Panc1 (cell line): ENCODE results near the gene HELZ. TPM values are rescaled to one million over a fixed set of nuclear protein-coding genes. Genes with fewer than 3 reads are reported as not detected.
"Not testable (repeated sequence)": the region's sequence is repeated elsewhere in the genome, so short reads cannot be mapped to it uniquely, and the experiment has no call there.

Experiments used
- ATAC-seq: fragments of 200-7000 bp; cut with Tn5 transposase; 2 replicates; pipeline ENCODE4 v1.9.1; 2020; ENCODE audit warnings: mild to moderate bottlenecking, moderate library complexity
- BruUV-seq: library from RNA; stranded (reverse); fragments of 400-500 nt; replicated peaks from 2 replicates; lab custom pipeline; 2021; lab: Mats Ljungman, UMichigan
- CTCF ChIA-PET: fragments of 300-600 bp; sonication (Branson Sonifier 250); formaldehyde crosslinking; loops from one replicate; lab custom pipeline; 2022; ENCODE audit warnings: antibody characterized with exemption; lab: Charles Lee
- POLR2A ChIA-PET: fragments of 300-600 bp; sonication (Branson Sonifier 250); formaldehyde crosslinking; loops from one replicate; lab custom pipeline; 2022; ENCODE audit warnings: antibody characterized with exemption; lab: Charles Lee
- DNase-seq: peaks from one replicate; pipeline ENCODE4 v3.0.0-alpha.2; 2010; ENCODE audit warnings: low read depth, low spot score
- H3K27ac ChIP-seq: 2 replicates; pipeline ENCODE4 v1.5.1; 2011; ENCODE audit warnings: mild to moderate bottlenecking, low read length, inconsistent platforms
- H3K27me3 ChIP-seq: fragments of 200-500 bp; sonication (Bioruptor generic); 2 replicates; pipeline ENCODE4 v1.6.0; 2014; ENCODE audit warnings: low read length, inconsistent platforms; ENCODE audit not compliant: control insufficient read depth, insufficient read depth
- H3K36me3 ChIP-seq: fragments of 200-500 bp; sonication (Bioruptor generic); 2 replicates; pipeline ENCODE4 v1.5.1; 2014; ENCODE audit warnings: inconsistent platforms, mild to moderate bottlenecking, low read length, moderate library complexity; ENCODE audit not compliant: control insufficient read depth, insufficient read depth
- H3K4me1 ChIP-seq: 2 replicates; pipeline ENCODE4 v1.5.1; 2011; ENCODE audit warnings: inconsistent platforms, mild to moderate bottlenecking, low read length, moderate library complexity; ENCODE audit not compliant: control insufficient read depth, insufficient read depth
- H3K4me3 ChIP-seq, 2 experiments: 2 replicates each; pipeline ENCODE4 v1.5.1; 2011 to 2012; ENCODE audit warnings: low read depth in 2 of 2, low read length in 2 of 2, mild to moderate bottlenecking in 2 of 2, inconsistent platforms in 1 of 2, moderate library complexity in 1 of 2
- H3K9me3 ChIP-seq: fragments of 200-500 bp; sonication (Bioruptor generic); 2 replicates; pipeline ENCODE4 v1.5.1; 2014; ENCODE audit warnings: low read depth, mild to moderate bottlenecking, inconsistent platforms, low read length, moderate library complexity; ENCODE audit not compliant: control insufficient read depth, insufficient read depth
- CTCF ChIP-seq: fragments of 450-650 bp; IDR thresholded peaks from 2 replicates; pipeline ENCODE4 v1.5.1; 2017; ENCODE audit warnings: mild to moderate bottlenecking
- POLR2AphosphoS5 ChIP-seq: IDR thresholded peaks from 2 replicates; pipeline ENCODE4 v1.6.1; 2012; ENCODE audit warnings: mild to moderate bottlenecking, low read depth, low read length, moderate library complexity
- REST ChIP-seq, 2 experiments: IDR thresholded peaks; 2 replicates each; pipeline ENCODE4 v1.6.1; 2011 to 2012; ENCODE audit warnings: low read depth in 2 of 2, control low read depth in 1 of 2, low read length in 1 of 2, mild to moderate bottlenecking in 1 of 2, moderate library complexity in 1 of 2; ENCODE audit not compliant: insufficient read depth in 1 of 2
- SIN3A ChIP-seq: IDR thresholded peaks from 2 replicates; pipeline ENCODE4 v1.6.1; 2012; ENCODE audit warnings: low read depth, mild to moderate bottlenecking, low read length, moderate library complexity, borderline replicate concordance; ENCODE audit not compliant: insufficient read depth
- TCF7L2 ChIP-seq: IDR thresholded peaks from 2 replicates; pipeline ENCODE4 v1.6.1; 2011; ENCODE audit warnings: mild to moderate bottlenecking, low read depth, low read length, inconsistent platforms
- in situ Hi-C: cut with HindIII; loops from 2 replicates; pipeline ENCODE4 v1.10.0; 2016; ENCODE audit warnings: low sequenced_read_pairs, low pct_unique_long_range_greater_than_20kb
- intact Hi-C: fragments of 100-400 bp; cut with micrococcal nuclease; formaldehyde crosslinking; loops from one replicate; pipeline ENCODE4 v1.10.0; 2022; ENCODE audit not compliant: unreplicated experiment
- total RNA-seq: library from RNA; stranded (reverse); gene quantifications from one replicate; pipeline ENCODE4 v1.2.1, GENCODE V29; 2021; ENCODE audit not compliant: unreplicated experiment

The HELZ gene
- total RNA-seq, 1 experiment from 2014 or later = 15.0 TPM

GRCh38 chr17:67126983-67127382 lies 118.0 kb downstream of the HELZ start:
- in situ Hi-C loops = no loop called here
- H3K36me3 ChIP-seq = peaks cover 3% of the 10 kb centered on the region; the same call in 1 of the 2 replicates

GRCh38 chr17:67126543-67126942 lies 118.5 kb downstream of the HELZ start:
- ATAC-seq, H3K4me1 ChIP-seq, POLR2A ChIA-PET, CTCF ChIA-PET, in situ Hi-C loops, H3K27ac ChIP-seq, H3K9me3 ChIP-seq, BruUV-seq, H3K36me3 ChIP-seq, DNase-seq, intact Hi-C loops, H3K4me3 ChIP-seq, H3K27me3 ChIP-seq: not testable (repeated sequence)

More at GRCh38 chr17:67126983-67127382, 118.0 kb downstream of the HELZ start:
- TF ChIP-seq SIN3A = no peak
- no peak for TF ChIP-seq TCF7L2
- no peak for TF ChIP-seq POLR2AphosphoS5
- no peak for TF ChIP-seq CTCF
- TF ChIP-seq REST (IDR thresholded peaks at IDR 0.05; ENCODE audit: insufficient read depth in 1 of 2, low read depth in 2 of 2, low read length in 1 of 2) = no peak
- Histone ChIP-seq H3K27ac (no peak overlapping the region), H3K9me3 (no peaks in the 10 kb centered on the region), H3K4me1 (no peaks in the 10 kb centered on the region), H3K27me3 (no peaks in the 10 kb centered on the region), H3K4me3 (no peak overlapping the region)
- ChIA-PET CTCF (no interaction called here), POLR2A (no interaction called here)
- intact Hi-C loops = no loop called here
- BruUV-seq = no TSS peak
- DNase-seq (no peak), ATAC-seq (no peak)

- CTCF ChIA-PET = no interaction called here
- BruUV-seq = no TSS peak
- intact Hi-C loops (no loop called here), in situ Hi-C loops (no loop called here)
- ATAC-seq (no peak), DNase-seq (no peak)
- Histone ChIP-seq H3K4me1 (no peaks in the 10 kb centered on the region), H3K36me3 (peaks cover 3% of the 10 kb centered on the region; the same call in 1 of the 2 replicates), H3K9me3 (no peaks in the 10 kb centered on the region), H3K4me3 (no peak overlapping the region), H3K27ac (no peak overlapping the region), H3K27me3 (no peaks in the 10 kb centered on the region)
- POLR2A ChIA-PET = no interaction called here
- no peak for TF ChIP-seq POLR2AphosphoS5
- TF ChIP-seq REST (IDR thresholded peaks at IDR 0.05; ENCODE audit: insufficient read depth in 1 of 2, low read depth in 2 of 2, low read length in 1 of 2) = no peak
- no peak for TF ChIP-seq TCF7L2
- no peak for TF ChIP-seq CTCF
- TF ChIP-seq SIN3A = no peak
Measured at GRCh38 chr17:67125924-67126323, 119.1 kb downstream of the HELZ start.
